OCI-LY7 (cell line): ENCODE measurements around the gene TPCN2. TPM values are rescaled to one million over a fixed set of nuclear protein-coding genes. Genes with fewer than 3 reads are reported as not detected.

Experiments used
- BruUV-seq: library from RNA; stranded (reverse); fragments of 400-500 nt; replicated peaks from 2 replicates; lab custom pipeline; 2021; lab: Mats Ljungman, UMichigan
- CTCF ChIA-PET: fragments of 300-600 bp; sonication (Branson Sonifier 250); formaldehyde crosslinking; loops from one replicate; lab custom pipeline; 2022; ENCODE audit warnings: antibody characterized with exemption; ENCODE audit not compliant: unreplicated experiment; lab: Charles Lee
- POLR2A ChIA-PET: fragments of 300-600 bp; sonication (Branson Sonifier 250); formaldehyde crosslinking; loops from one replicate; lab custom pipeline; 2022; ENCODE audit warnings: antibody characterized with exemption; lab: Charles Lee
- DNase-seq: peaks from one replicate; pipeline ENCODE4 v3.0.0-alpha.2; 2015; ENCODE audit warnings: low spot score
- H2AFZ ChIP-seq: fragments of 200-600 bp; sonication (generic), shearing (Covaris generic); 2 replicates; pipeline ENCODE4 v1.6.1; 2014; ENCODE audit warnings: mild to moderate bottlenecking, antibody characterized with exemption, low read length, moderate library complexity
- H3K27ac ChIP-seq: fragments of 200-600 bp; sonication (generic); 2 replicates; pipeline ENCODE4 v1.5.1; 2014; ENCODE audit warnings: mixed run types, low read depth, mild to moderate bottlenecking, moderate library complexity, low read length, inconsistent platforms; ENCODE audit not compliant: poor library complexity, severe bottlenecking
- H3K36me3 ChIP-seq: fragments of 200-600 bp; sonication (generic); 2 replicates; pipeline ENCODE4 v1.6.1; 2014; ENCODE audit warnings: mild to moderate bottlenecking, antibody characterized with exemption, low read length, moderate library complexity, mixed read lengths; ENCODE audit not compliant: insufficient read depth
- H3K4me1 ChIP-seq: fragments of 200-600 bp; sonication (generic); 2 replicates; pipeline ENCODE4 v1.5.1; 2014; ENCODE audit warnings: mild to moderate bottlenecking, low read length; ENCODE audit not compliant: insufficient read depth, poor library complexity, severe bottlenecking
- H3K4me2 ChIP-seq: fragments of 200-600 bp; sonication (generic); 2 replicates; pipeline ENCODE4 v1.6.1; 2014; ENCODE audit warnings: mild to moderate bottlenecking, low read length
- H3K4me3 ChIP-seq: fragments of 200-600 bp; sonication (generic); 2 replicates; pipeline ENCODE4 v1.5.1; 2014; ENCODE audit warnings: mild to moderate bottlenecking, low read depth, low read length; ENCODE audit not compliant: poor library complexity, severe bottlenecking
- H3K79me2 ChIP-seq: fragments of 200-600 bp; sonication (generic); 2 replicates; pipeline ENCODE4 v1.6.1; 2016; ENCODE audit warnings: low read depth, mild to moderate bottlenecking, low read length, moderate library complexity, mixed read lengths; ENCODE audit not compliant: insufficient read depth
- H3K9me2 ChIP-seq: fragments of 200-600 bp; sonication (generic); 2 replicates; pipeline ENCODE4 v1.6.1; 2016; ENCODE audit warnings: mild to moderate bottlenecking, low read length, mixed read lengths; ENCODE audit not compliant: insufficient read depth
- H3K9me3 ChIP-seq: fragments of 200-600 bp; sonication (generic); 2 replicates; pipeline ENCODE4 v1.6.1; 2014; ENCODE audit warnings: mild to moderate bottlenecking, mixed run types, low read length, mixed read lengths
- H4K20me1 ChIP-seq: fragments of 200-600 bp; sonication (generic); 2 replicates; pipeline ENCODE4 v1.6.1; 2014; ENCODE audit warnings: mild to moderate bottlenecking, antibody characterized with exemption, low read length, moderate library complexity, mixed read lengths; ENCODE audit not compliant: insufficient read depth
- CTCF ChIP-seq: fragments of 200-600 bp; sonication (generic); conservative IDR thresholded peaks from 2 replicates; pipeline ENCODE4 v1.5.1; 2014; ENCODE audit warnings: mild to moderate bottlenecking, antibody characterized with exemption, low read length, moderate library complexity, mixed read lengths
- EZH2phosphoT487 ChIP-seq: fragments of 200-600 bp; sonication (generic); IDR thresholded peaks from 2 replicates; pipeline ENCODE4 v1.6.1; 2018; ENCODE audit warnings: low read depth, borderline replicate concordance, mild to moderate bottlenecking, mixed run types, antibody characterized with exemption, low read length, moderate library complexity, mixed read lengths
- intact Hi-C: fragments of 100-400 bp; cut with micrococcal nuclease; formaldehyde crosslinking; loops from one replicate; pipeline ENCODE4 v1.10.0; 2022; ENCODE audit not compliant: unreplicated experiment
- total RNA-seq, 2 experiments: library from RNA; depleted of rRNA in 1 of 2; stranded (reverse); fragments of >200 nt in 1 of 2; shearing (Covaris generic) in 1 of 2; gene quantifications; 2 replicates each; pipeline ENCODE4 v1.2.3, GENCODE V29; 2014 to 2022

TPCN2 gene
- total RNA-seq, 2 experiments from 2014 or later: 21.5 to 65.2 TPM

GRCh38 chr11:69158301-69159149, 109.8 kb downstream of the TPCN2 start:
- Histone ChIP-seq H3K9me2 (no peaks in the 10 kb centered on the region), H3K36me3 (no peaks in the 10 kb centered on the region), H2AFZ (no peak overlapping the region), H3K4me3 (no peak overlapping the region), H3K27ac (no peak overlapping the region), H4K20me1 (no peaks in the 10 kb centered on the region), H3K79me2 (no peaks in the 10 kb centered on the region), H3K9me3 (no peaks in the 10 kb centered on the region), H3K4me2 (no peak overlapping the region), H3K4me1 (no peaks in the 10 kb centered on the region)
- intact Hi-C loops: no loop called here
- DNase-seq: no peak
- TF ChIP-seq CTCF (no peak), EZH2phosphoT487 (no peak)
- BruUV-seq: no TSS peak
- ChIA-PET POLR2A (interaction anchor here (0.6 kb wide), 1 partner anchor 146 kb away, joined by 3 read pairs; no protein-coding TSS in a partner anchor), CTCF (no interaction called here)

DNA sequence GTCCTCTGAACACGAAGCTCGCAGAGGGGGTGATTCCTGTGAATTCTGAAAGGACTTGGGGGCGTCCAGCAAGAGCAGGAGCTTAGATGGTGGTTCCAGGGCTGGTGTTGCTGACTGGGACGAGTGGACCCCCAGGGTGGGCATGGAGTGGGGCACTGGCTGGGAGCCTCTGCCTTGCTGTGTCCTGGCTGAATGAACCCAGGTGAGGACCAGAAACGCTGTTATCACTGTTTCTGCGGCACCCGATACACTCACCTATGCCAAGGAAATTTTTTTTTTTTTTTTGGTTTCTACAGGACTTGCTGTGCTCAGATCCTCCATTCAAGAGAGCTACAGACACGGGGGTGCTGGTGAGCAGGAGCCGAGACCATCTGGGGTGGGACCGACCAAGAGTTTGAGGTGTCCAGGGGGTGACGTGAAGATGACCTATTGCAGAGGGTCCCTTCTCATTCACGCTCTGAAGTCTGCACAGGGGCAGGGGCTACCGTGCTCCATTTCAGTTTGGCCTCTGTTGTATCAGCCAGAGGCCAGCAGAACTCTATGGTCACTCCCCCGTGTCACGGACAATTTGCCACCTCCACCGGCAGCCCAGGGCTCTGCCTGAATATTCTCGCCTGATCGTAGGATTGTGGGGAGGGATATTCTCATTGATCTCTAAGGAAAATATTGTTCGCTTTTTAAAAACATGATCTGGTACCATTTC, 110.6 kb downstream of the TPCN2 start:
- intact Hi-C loops: no loop called here
- H3K36me3 ChIP-seq: no peaks in the 10 kb centered on the region
- H3K9me3 ChIP-seq: no peaks in the 10 kb centered on the region
- TF ChIP-seq EZH2phosphoT487 (no peak), CTCF (no peak)
- H2AFZ ChIP-seq: no peak overlapping the region
- H3K4me3 ChIP-seq: no peak overlapping the region
- H3K4me2 ChIP-seq: no peak overlapping the region
- no peaks in the 10 kb centered on the region for H3K9me2 ChIP-seq
- H3K79me2 ChIP-seq: no peaks in the 10 kb centered on the region
- DNase-seq: no peak
- H4K20me1 ChIP-seq: no peaks in the 10 kb centered on the region
- ChIA-PET POLR2A (no interaction called here), CTCF (no interaction called here)
- no peak overlapping the region for H3K27ac ChIP-seq
- no TSS peak for BruUV-seq
- no peaks in the 10 kb centered on the region for H3K4me1 ChIP-seq
